ENCODE measurements around the gene CLRN1. TPM values are rescaled to one million over a fixed set of nuclear protein-coding genes. Genes with fewer than 3 reads are reported as not detected.

Gene CLRN1
- total RNA-seq, 4 donors from 2014 or later, result not detected

- H3K4me3 ChIP-seq, result no peak overlapping the region
- TF ChIP-seq POLR2AphosphoS5 (IDR thresholded peaks at IDR 0.05) (no peak), POLR2A (IDR thresholded peaks at IDR 0.05; ENCODE audit: low read depth) (no peak), EP300 (IDR thresholded peaks at IDR 0.05) (no peak)
- TF ChIP-seq, protein P1, sequence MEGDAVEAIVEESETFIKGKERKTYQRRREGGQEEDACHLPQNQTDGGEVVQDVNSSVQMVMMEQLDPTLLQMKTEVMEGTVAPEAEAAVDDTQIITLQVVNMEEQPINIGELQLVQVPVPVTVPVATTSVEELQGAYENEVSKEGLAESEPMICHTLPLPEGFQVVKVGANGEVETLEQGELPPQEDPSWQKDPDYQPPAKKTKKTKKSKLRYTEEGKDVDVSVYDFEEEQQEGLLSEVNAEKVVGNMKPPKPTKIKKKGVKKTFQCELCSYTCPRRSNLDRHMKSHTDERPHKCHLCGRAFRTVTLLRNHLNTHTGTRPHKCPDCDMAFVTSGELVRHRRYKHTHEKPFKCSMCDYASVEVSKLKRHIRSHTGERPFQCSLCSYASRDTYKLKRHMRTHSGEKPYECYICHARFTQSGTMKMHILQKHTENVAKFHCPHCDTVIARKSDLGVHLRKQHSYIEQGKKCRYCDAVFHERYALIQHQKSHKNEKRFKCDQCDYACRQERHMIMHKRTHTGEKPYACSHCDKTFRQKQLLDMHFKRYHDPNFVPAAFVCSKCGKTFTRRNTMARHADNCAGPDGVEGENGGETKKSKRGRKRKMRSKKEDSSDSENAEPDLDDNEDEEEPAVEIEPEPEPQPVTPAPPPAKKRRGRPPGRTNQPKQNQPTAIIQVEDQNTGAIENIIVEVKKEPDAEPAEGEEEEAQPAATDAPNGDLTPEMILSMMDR (IDR thresholded peaks at IDR 0.05), result no peak
- peaks cover 0 to 6% (median 4%) of the 10 kb centered on the region in 4 donors for H3K4me1 ChIP-seq
- DNase-seq (ENCODE audit: extremely low spot score), result no peak
- peaks cover 0 to 9% (median 0%) of the 10 kb centered on the region in 4 donors for H3K27me3 ChIP-seq
- H3K9me3 ChIP-seq, result no peaks in the 10 kb centered on the region
- H3K36me3 ChIP-seq, result no peaks in the 10 kb centered on the region
- H3K27ac ChIP-seq (replicated peaks in 1 of 4), result no peak overlapping the region
- WGBS, result 47% methylated on average over 7 of the region's 7 CpGs
- intact Hi-C loops (cut with DNase I), result no loop called here
These were observed 54.6 kb downstream of the CLRN1 start for GRCh38 chr3:150917951-150918350.

- no peaks in the 10 kb centered on the region for H3K36me3 ChIP-seq
- no peak overlapping the region for H3K27ac ChIP-seq (replicated peaks in 1 of 4)
- H3K4me3 ChIP-seq, result no peak overlapping the region
- intact Hi-C loops (cut with DNase I), result no loop called here
- TF ChIP-seq POLR2A (IDR thresholded peaks at IDR 0.05; ENCODE audit: low read depth) (no peak), EP300 (IDR thresholded peaks at IDR 0.05) (no peak), POLR2AphosphoS5 (IDR thresholded peaks at IDR 0.05) (no peak)
- TF ChIP-seq, protein P1 (IDR thresholded peaks at IDR 0.05), result no peak
- H3K27me3 ChIP-seq, result peaks cover 0 to under 1% (median 0%) of the 10 kb centered on the region in 4 donors
- 31% methylated on average over 4 of the region's 4 CpGs for WGBS
- H3K9me3 ChIP-seq, result no peaks in the 10 kb centered on the region
- no peak for DNase-seq (ENCODE audit: extremely low spot score)
- peaks cover 0 to 7% (median 4%) of the 10 kb centered on the region in 4 donors for H3K4me1 ChIP-seq
These were observed 59.2 kb downstream of the CLRN1 start for GRCh38 chr3:150913133-150913922.

DNA sequence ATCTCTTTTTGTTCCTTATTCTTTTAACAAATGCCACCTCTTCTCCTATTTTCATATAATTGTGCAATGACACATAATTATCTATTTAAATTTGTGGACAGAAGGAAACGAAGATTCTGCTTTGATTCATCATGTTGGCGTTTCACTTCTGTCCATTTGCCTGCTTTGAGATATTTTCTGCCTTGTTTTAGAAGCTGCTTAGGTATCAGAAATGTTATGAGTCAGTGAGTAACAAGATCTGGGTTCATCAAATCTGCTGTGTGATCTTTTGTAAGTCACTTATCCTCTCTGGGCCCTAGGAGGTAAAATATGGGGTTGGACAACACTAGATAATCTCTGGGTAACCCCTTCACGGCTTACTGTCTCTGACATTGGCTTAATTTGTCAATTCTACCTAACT, 60.0 kb downstream of the CLRN1 start:
- 77% methylated on average over 3 of the region's 3 CpGs for WGBS
- Histone ChIP-seq H3K27ac (replicated peaks in 1 of 4) (no peak overlapping the region), H3K36me3 (no peaks in the 10 kb centered on the region), H3K9me3 (no peaks in the 10 kb centered on the region), H3K4me1 (peaks cover 0 to 7% (median 4%) of the 10 kb centered on the region in 4 donors), H3K4me3 (no peak overlapping the region), H3K27me3 (no peaks in the 10 kb centered on the region)
- intact Hi-C loops (cut with DNase I), result no loop called here
- TF ChIP-seq, protein P1 (IDR thresholded peaks at IDR 0.05), result no peak
- TF ChIP-seq EP300 (IDR thresholded peaks at IDR 0.05), result no peak
- DNase-seq (ENCODE audit: extremely low spot score), result no peak

GRCh38 chr3:150911771-150912170, 60.8 kb downstream of the CLRN1 start:
- H3K27ac ChIP-seq (replicated peaks in 1 of 4), result no peak overlapping the region
- DNase-seq (ENCODE audit: extremely low spot score), result no peak
- no peak overlapping the region for H3K4me3 ChIP-seq
- intact Hi-C loops (cut with DNase I), result no loop called here
- no peaks in the 10 kb centered on the region for H3K9me3 ChIP-seq
- no peak for TF ChIP-seq POLR2A (IDR thresholded peaks at IDR 0.05; ENCODE audit: low read depth)
- no peak for TF ChIP-seq POLR2AphosphoS5 (IDR thresholded peaks at IDR 0.05)
- TF ChIP-seq EP300 (IDR thresholded peaks at IDR 0.05), result no peak
- TF ChIP-seq, protein P1 (IDR thresholded peaks at IDR 0.05), result no peak
- no peaks in the 10 kb centered on the region for H3K27me3 ChIP-seq
- peaks cover 0 to 7% (median 4%) of the 10 kb centered on the region in 4 donors for H3K4me1 ChIP-seq
- H3K36me3 ChIP-seq, result no peaks in the 10 kb centered on the region

DNA sequence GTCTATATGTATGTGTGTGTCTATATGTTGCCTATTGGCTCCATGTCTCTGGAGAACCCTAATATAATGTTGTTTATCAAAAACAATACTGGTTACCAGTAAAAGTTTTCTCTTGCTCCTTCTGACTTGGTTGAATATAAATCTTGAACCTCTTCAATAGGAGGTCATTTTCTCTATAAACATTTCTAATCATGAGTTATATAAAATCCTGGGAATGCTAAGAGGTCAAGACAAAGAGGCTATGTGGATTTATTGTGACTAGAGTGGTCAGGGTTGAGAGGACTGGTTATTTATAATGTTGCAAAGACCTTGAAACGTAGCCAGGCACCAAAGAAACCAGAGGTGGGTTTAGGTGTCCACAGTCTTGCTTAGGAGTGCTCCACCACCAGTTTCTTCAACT, 66.1 kb downstream of the CLRN1 start:
- Histone ChIP-seq H3K9me3 (no peaks in the 10 kb centered on the region), H3K4me1 (no peaks in the 10 kb centered on the region), H3K36me3 (no peaks in the 10 kb centered on the region), H3K4me3 (no peak overlapping the region), H3K27me3 (no peaks in the 10 kb centered on the region), H3K27ac (replicated peaks in 1 of 4) (no peak overlapping the region)
- no peak for DNase-seq (ENCODE audit: extremely low spot score)
- intact Hi-C loops (cut with DNase I), result no loop called here
- TF ChIP-seq EP300 (IDR thresholded peaks at IDR 0.05) (no peak), POLR2A (IDR thresholded peaks at IDR 0.05; ENCODE audit: low read depth) (no peak), POLR2AphosphoS5 (IDR thresholded peaks at IDR 0.05) (no peak)
- TF ChIP-seq, protein P1 (IDR thresholded peaks at IDR 0.05), result no peak
- 79% methylated on average over 1 of the region's 1 CpG for WGBS

Measured in esophagus muscularis mucosa (tissue), 4 donors.